ENCODE results near the gene MALRD1. TPM values are rescaled to one million over a fixed set of nuclear protein-coding genes. Genes with fewer than 3 reads are reported as not detected.

Gene MALRD1
- total RNA-seq, 2 experiments from 2014 or later: not detected

GRCh38 chr10:19133992-19134391 lies 85.4 kb downstream of the MALRD1 start:
- Mint-ChIP-seq H3K36me3 (ENCODE audit: low read depth) (no peaks in the 10 kb centered on the region), H3K27ac (no peak overlapping the region), H3K9me3 (peaks cover 4% of the 10 kb centered on the region), H3K27me3 (no peaks in the 10 kb centered on the region), H3K4me3 (no peak overlapping the region), H3K4me1 (no peaks in the 10 kb centered on the region)
- no peak for DNase-seq
- ChIA-PET CTCF (no interaction called here), POLR2A (no interaction called here)

GRCh38 chr10:19142967-19143366 lies 94.4 kb downstream of the MALRD1 start:
- Mint-ChIP-seq H3K4me1 (no peaks in the 10 kb centered on the region), H3K9me3 (peaks cover 2% of the 10 kb centered on the region), H3K36me3 (ENCODE audit: low read depth) (no peaks in the 10 kb centered on the region), H3K27me3 (no peaks in the 10 kb centered on the region), H3K4me3 (no peak overlapping the region), H3K27ac (no peak overlapping the region)
- ChIA-PET CTCF (no interaction called here), POLR2A (no interaction called here)
- DNase-seq: no peak

- POLR2A ChIA-PET: no interaction called here
- Mint-ChIP-seq H3K4me3 (no peak overlapping the region), H3K36me3 (ENCODE audit: low read depth) (no peaks in the 10 kb centered on the region), H3K27ac (no peak overlapping the region), H3K27me3 (no peaks in the 10 kb centered on the region), H3K9me3 (peaks cover 2% of the 10 kb centered on the region), H3K4me1 (no peaks in the 10 kb centered on the region)
- no peak for DNase-seq
- CTCF ChIA-PET: no interaction called here
Observed at GRCh38 chr10:19144206-19144605, 95.6 kb downstream of the MALRD1 start.

GRCh38 chr10:19154375-19154774 lies 105.8 kb downstream of the MALRD1 start:
- Mint-ChIP-seq H3K27ac (no peak overlapping the region), H3K27me3 (no peaks in the 10 kb centered on the region), H3K4me1 (no peaks in the 10 kb centered on the region), H3K4me3 (no peak overlapping the region), H3K9me3 (peaks cover 2% of the 10 kb centered on the region), H3K36me3 (ENCODE audit: low read depth) (no peaks in the 10 kb centered on the region)
- DNase-seq: no peak
- ChIA-PET CTCF (no interaction called here), POLR2A (no interaction called here)

GRCh38 chr10:19158358-19158757 lies 109.8 kb downstream of the MALRD1 start:
- H3K27me3 Mint-ChIP-seq: no peaks in the 10 kb centered on the region
- no peaks in the 10 kb centered on the region for H3K36me3 Mint-ChIP-seq (ENCODE audit: low read depth)
- POLR2A ChIA-PET: no interaction called here
- no peak for DNase-seq
- H3K9me3 Mint-ChIP-seq: no peaks in the 10 kb centered on the region
- no peaks in the 10 kb centered on the region for H3K4me1 Mint-ChIP-seq
- CTCF ChIA-PET: no interaction called here
- H3K4me3 Mint-ChIP-seq: no peak overlapping the region
- no peak overlapping the region for H3K27ac Mint-ChIP-seq

GRCh38 chr10:19158870-19159269 lies 110.3 kb downstream of the MALRD1 start:
- H3K27me3 Mint-ChIP-seq: no peaks in the 10 kb centered on the region
- CTCF ChIA-PET: no interaction called here
- H3K4me1 Mint-ChIP-seq: no peaks in the 10 kb centered on the region
- no peak for DNase-seq
- POLR2A ChIA-PET: interaction anchor here (0.7 kb wide), 1 partner anchor 1338 kb away, joined by 5 read pairs; no protein-coding TSS in a partner anchor
- H3K36me3 Mint-ChIP-seq (ENCODE audit: low read depth): no peaks in the 10 kb centered on the region
- no peaks in the 10 kb centered on the region for H3K9me3 Mint-ChIP-seq
- H3K4me3 Mint-ChIP-seq: no peak overlapping the region
- no peak overlapping the region for H3K27ac Mint-ChIP-seq

GRCh38 chr10:19164461-19164860 lies 115.9 kb downstream of the MALRD1 start:
- Mint-ChIP-seq H3K4me3 (no peak overlapping the region), H3K27me3 (no peaks in the 10 kb centered on the region), H3K4me1 (no peaks in the 10 kb centered on the region), H3K9me3 (no peaks in the 10 kb centered on the region), H3K36me3 (ENCODE audit: low read depth) (no peaks in the 10 kb centered on the region), H3K27ac (no peak overlapping the region)
- no peak for DNase-seq
- ChIA-PET POLR2A (no interaction called here), CTCF (no interaction called here)

- POLR2A ChIA-PET: no interaction called here
- H3K27me3 Mint-ChIP-seq: no peaks in the 10 kb centered on the region
Observed at GRCh38 chr10:19168584-19168983, 120.0 kb downstream of the MALRD1 start.

GRCh38 chr10:19169041-19169440 lies 120.4 kb downstream of the MALRD1 start:
- Mint-ChIP-seq H3K27me3 (no peaks in the 10 kb centered on the region), H3K27ac (no peak overlapping the region), H3K9me3 (no peaks in the 10 kb centered on the region), H3K36me3 (ENCODE audit: low read depth) (no peaks in the 10 kb centered on the region), H3K4me1 (no peaks in the 10 kb centered on the region), H3K4me3 (no peak overlapping the region)
- ChIA-PET CTCF (no interaction called here), POLR2A (no interaction called here)
- DNase-seq: no peak

More at GRCh38 chr10:19168584-19168983, 120.0 kb downstream of the MALRD1 start:
- Mint-ChIP-seq H3K9me3 (no peaks in the 10 kb centered on the region), H3K27ac (no peak overlapping the region), H3K4me1 (no peaks in the 10 kb centered on the region), H3K36me3 (ENCODE audit: low read depth) (no peaks in the 10 kb centered on the region), H3K4me3 (no peak overlapping the region)
- CTCF ChIA-PET: no interaction called here
- no peak for DNase-seq

GRCh38 chr10:19169684-19170083 lies 121.1 kb downstream of the MALRD1 start:
- no peak for DNase-seq
- POLR2A ChIA-PET: no interaction called here
- H3K27ac Mint-ChIP-seq: no peak overlapping the region
- H3K4me3 Mint-ChIP-seq: no peak overlapping the region
- no peaks in the 10 kb centered on the region for H3K4me1 Mint-ChIP-seq
- H3K9me3 Mint-ChIP-seq: no peaks in the 10 kb centered on the region
- H3K36me3 Mint-ChIP-seq (ENCODE audit: low read depth): no peaks in the 10 kb centered on the region
- no peaks in the 10 kb centered on the region for H3K27me3 Mint-ChIP-seq
- CTCF ChIA-PET: no interaction called here

- Mint-ChIP-seq H3K4me3 (no peak overlapping the region), H3K27ac (no peak overlapping the region), H3K4me1 (no peaks in the 10 kb centered on the region), H3K36me3 (ENCODE audit: low read depth) (no peaks in the 10 kb centered on the region), H3K27me3 (no peaks in the 10 kb centered on the region), H3K9me3 (peaks cover 4% of the 10 kb centered on the region)
- ChIA-PET POLR2A (no interaction called here), CTCF (no interaction called here)
- DNase-seq: no peak
Observed at GRCh38 chr10:19178675-19179074, 130.1 kb downstream of the MALRD1 start.

- Mint-ChIP-seq H3K27ac (no peak overlapping the region), H3K4me1 (no peaks in the 10 kb centered on the region), H3K36me3 (ENCODE audit: low read depth) (no peaks in the 10 kb centered on the region), H3K9me3 (peaks cover 4% of the 10 kb centered on the region), H3K4me3 (no peak overlapping the region), H3K27me3 (no peaks in the 10 kb centered on the region)
- ChIA-PET POLR2A (no interaction called here), CTCF (no interaction called here)
- DNase-seq: no peak
Observed at GRCh38 chr10:19184891-19185290, 136.3 kb downstream of the MALRD1 start.

- H3K4me1 Mint-ChIP-seq: no peaks in the 10 kb centered on the region
- H3K27me3 Mint-ChIP-seq: no peaks in the 10 kb centered on the region
- peaks cover 2% of the 10 kb centered on the region for H3K9me3 Mint-ChIP-seq
- CTCF ChIA-PET: no interaction called here
- no peak for DNase-seq
- H3K36me3 Mint-ChIP-seq (ENCODE audit: low read depth): no peaks in the 10 kb centered on the region
- H3K4me3 Mint-ChIP-seq: no peak overlapping the region
- POLR2A ChIA-PET: no interaction called here
- H3K27ac Mint-ChIP-seq: no peak overlapping the region
Observed at GRCh38 chr10:19194866-19195265, 146.3 kb downstream of the MALRD1 start.

GRCh38 chr10:19195698-19196097 lies 147.1 kb downstream of the MALRD1 start:
- ChIA-PET CTCF (no interaction called here), POLR2A (no interaction called here)
- H3K36me3 Mint-ChIP-seq (ENCODE audit: low read depth): no peaks in the 10 kb centered on the region
- no peak for DNase-seq
- no peak overlapping the region for H3K27ac Mint-ChIP-seq
- no peaks in the 10 kb centered on the region for H3K9me3 Mint-ChIP-seq
- no peaks in the 10 kb centered on the region for H3K27me3 Mint-ChIP-seq
- H3K4me3 Mint-ChIP-seq: no peak overlapping the region
- H3K4me1 Mint-ChIP-seq: no peaks in the 10 kb centered on the region

GRCh38 chr10:19200211-19200610 lies 151.6 kb downstream of the MALRD1 start:
- Mint-ChIP-seq H3K36me3 (ENCODE audit: low read depth) (no peaks in the 10 kb centered on the region), H3K27me3 (no peaks in the 10 kb centered on the region), H3K4me3 (no peak overlapping the region), H3K27ac (no peak overlapping the region), H3K9me3 (no peaks in the 10 kb centered on the region), H3K4me1 (no peaks in the 10 kb centered on the region)
- ChIA-PET CTCF (no interaction called here), POLR2A (no interaction called here)
- DNase-seq: no peak
